Mesenchymal stem cell (in vitro differentiated cells and primary cell): ENCODE measurements around the gene AGBL5.

Experiments used
- DNase-seq: peaks from one replicate; pipeline ENCODE4 v3.0.0-alpha.2; 2013
- H2AFZ ChIP-seq: one replicate; pipeline ENCODE4 v1.6.1; 2013; ENCODE audit warnings: low read depth, mild to moderate bottlenecking, control low read depth, inconsistent platforms, low read length, moderate library complexity
- H2AK5ac ChIP-seq: 2 replicates; pipeline ENCODE4 v1.6.1; 2013; ENCODE audit warnings: low read length, moderate library complexity, mild to moderate bottlenecking, inconsistent platforms; ENCODE audit not compliant: severe bottlenecking
- H2BK120ac ChIP-seq: one replicate; pipeline ENCODE4 v1.6.1; 2013; ENCODE audit warnings: low read depth, mild to moderate bottlenecking, inconsistent platforms, low read length, moderate library complexity
- H2BK12ac ChIP-seq, 2 experiments: one replicate each; pipeline ENCODE4 v1.6.1; 2013; ENCODE audit warnings: inconsistent platforms in 2 of 2, low read length in 2 of 2, mild to moderate bottlenecking in 2 of 2, moderate library complexity in 2 of 2, control low read depth in 1 of 2
- H2BK15ac ChIP-seq: one replicate; pipeline ENCODE4 v1.6.1; 2013; ENCODE audit warnings: mild to moderate bottlenecking, low read depth, inconsistent platforms; ENCODE audit not compliant: poor library complexity, severe bottlenecking
- H2BK5ac ChIP-seq: 2 replicates; pipeline ENCODE4 v1.6.1; 2013; ENCODE audit warnings: low read depth, mild to moderate bottlenecking, low read length, control low read depth, inconsistent platforms; ENCODE audit not compliant: poor library complexity, severe bottlenecking
- H3K14ac ChIP-seq, 2 experiments: one replicate each; pipeline ENCODE4 v1.6.1; 2013; ENCODE audit warnings: inconsistent platforms in 2 of 2, low read length in 2 of 2, control low read depth in 1 of 2, mild to moderate bottlenecking in 1 of 2, moderate library complexity in 1 of 2
- H3K18ac ChIP-seq, 2 experiments: one replicate each; pipeline ENCODE4 v1.6.1; 2013; ENCODE audit warnings: inconsistent platforms in 2 of 2, low read length in 2 of 2, control low read depth in 1 of 2, low read depth in 1 of 2, mild to moderate bottlenecking in 1 of 2
- H3K23ac ChIP-seq, 2 experiments: one replicate each; pipeline ENCODE4 v1.6.1; 2013; ENCODE audit warnings: inconsistent platforms in 2 of 2, low read length in 2 of 2, mild to moderate bottlenecking in 2 of 2, moderate library complexity in 2 of 2, control low read depth in 1 of 2
- H3K27ac ChIP-seq: 2 replicates; pipeline ENCODE4 v1.5.1; 2013; ENCODE audit warnings: mild to moderate bottlenecking, moderate library complexity, low read length, control low read depth, inconsistent platforms; ENCODE audit not compliant: poor library complexity, severe bottlenecking
- H3K27me3 ChIP-seq, 2 experiments: 2 replicates each; pipeline versions ENCODE4 v1.6.1 to v1.7.0; 2013; ENCODE audit warnings: low read length in 2 of 2, mild to moderate bottlenecking in 2 of 2, moderate library complexity in 2 of 2, control low read depth in 1 of 2, inconsistent platforms in 1 of 2; ENCODE audit not compliant: control insufficient read depth in 1 of 2, insufficient read depth in 1 of 2
- H3K36me3 ChIP-seq, 2 experiments: 2 replicates each; pipeline versions ENCODE4 v1.6.1 to v1.7.0; 2013; ENCODE audit warnings: low read length in 2 of 2, control low read depth in 1 of 2, inconsistent platforms in 1 of 2, low read depth in 1 of 2, mild to moderate bottlenecking in 1 of 2; ENCODE audit not compliant: insufficient read depth in 2 of 2, control insufficient read depth in 1 of 2
- H3K4ac ChIP-seq, 2 experiments: one replicate each; pipeline ENCODE4 v1.6.1; 2013; ENCODE audit warnings: inconsistent platforms in 2 of 2, low read length in 2 of 2, mild to moderate bottlenecking in 2 of 2, moderate library complexity in 2 of 2, control low read depth in 1 of 2, low read depth in 1 of 2
- H3K4me1 ChIP-seq: 2 replicates; pipeline ENCODE4 v1.6.1; 2013; ENCODE audit warnings: low read depth, low read length, control low read depth; ENCODE audit not compliant: control insufficient read depth, insufficient read depth
- H3K4me2 ChIP-seq: 2 replicates; pipeline ENCODE4 v1.6.1; 2013; ENCODE audit warnings: low read length, mild to moderate bottlenecking, inconsistent platforms; ENCODE audit not compliant: poor library complexity, severe bottlenecking
- H3K4me3 ChIP-seq, 2 experiments: 2 replicates each; pipeline versions ENCODE4 v1.5.1 to v1.7.0; 2013; ENCODE audit warnings: low read length in 2 of 2, mild to moderate bottlenecking in 2 of 2, control low read depth in 1 of 2, low read depth in 1 of 2; ENCODE audit not compliant: insufficient read depth in 1 of 2
- H3K79me1 ChIP-seq: replicated peaks from 2 replicates; pipeline ENCODE4 v1.6.1; 2013; ENCODE audit warnings: mild to moderate bottlenecking, control low read depth, low read length, inconsistent platforms; ENCODE audit not compliant: poor library complexity, severe bottlenecking
- H3K9ac ChIP-seq: 2 replicates; pipeline ENCODE4 v1.7.0; 2013; ENCODE audit warnings: mild to moderate bottlenecking, low read length, moderate library complexity
- H3K9me3 ChIP-seq: 2 replicates; pipeline ENCODE4 v1.7.0; 2013; ENCODE audit warnings: mild to moderate bottlenecking, low read length; ENCODE audit not compliant: control insufficient read depth
- H4K8ac ChIP-seq: one replicate; pipeline ENCODE4 v1.6.1; 2013; ENCODE audit warnings: inconsistent platforms, mild to moderate bottlenecking, low read length, moderate library complexity
- H4K91ac ChIP-seq: one replicate; pipeline ENCODE4 v1.6.1; 2013; ENCODE audit warnings: mild to moderate bottlenecking, low read length, inconsistent platforms
- WGBS: methylation state at CpG from one replicate; pipeline ENCODE4 v1.1.7; 2013; ENCODE audit warnings: mixed read lengths; 5-methylcytosine and 5-hydroxymethylcytosine counted together

The AGBL5 gene

DNA sequence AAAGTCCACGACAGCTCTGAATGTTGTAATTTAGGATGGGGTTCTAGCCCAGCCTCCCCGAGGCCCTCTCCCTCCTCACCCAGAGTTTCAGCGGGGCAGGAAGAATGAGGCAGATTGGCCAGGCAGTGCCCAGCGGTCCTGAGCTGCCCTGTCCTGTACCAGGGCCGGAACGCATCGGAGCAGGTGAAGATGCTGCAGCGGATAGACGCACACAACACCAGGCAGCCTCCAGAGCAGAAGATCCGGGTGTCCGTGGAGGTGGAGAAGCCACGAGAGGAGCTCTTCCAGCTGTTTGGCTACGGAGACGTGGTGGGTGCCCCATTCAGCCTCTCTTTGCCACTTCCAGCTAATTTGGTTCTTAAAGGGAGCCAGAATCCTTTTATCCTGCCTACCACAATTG is 45.9 kb downstream of the AGBL5 start:
- Histone ChIP-seq H4K8ac (no peak overlapping the region), H2BK15ac (no peak overlapping the region), H2BK12ac (no peak overlapping the region), H3K4me2 (no peak overlapping the region), H4K91ac (no peak overlapping the region), H3K9ac (no peak overlapping the region), H2AK5ac (no peak overlapping the region), H2BK120ac (no peak overlapping the region), H3K18ac (no peak overlapping the region), H3K4ac (no peak overlapping the region), H3K27me3 (peaks cover 6 to 24% of the 10 kb centered on the region in 2 experiments), H3K27ac (no peak overlapping the region), H3K36me3 (no peaks in the 10 kb centered on the region), H2AFZ (no peak overlapping the region), H3K79me1 (no peaks in the 10 kb centered on the region), H3K4me3 (no peak overlapping the region), H3K23ac (no peak overlapping the region), H2BK5ac (no peak overlapping the region), H3K9me3 (no peaks in the 10 kb centered on the region), H3K14ac (no peak overlapping the region), H3K4me1 (peaks cover 20% of the 10 kb centered on the region)
- WGBS, result 91% methylated on average over 14 of the region's 14 CpGs
- no peak for DNase-seq

DNA sequence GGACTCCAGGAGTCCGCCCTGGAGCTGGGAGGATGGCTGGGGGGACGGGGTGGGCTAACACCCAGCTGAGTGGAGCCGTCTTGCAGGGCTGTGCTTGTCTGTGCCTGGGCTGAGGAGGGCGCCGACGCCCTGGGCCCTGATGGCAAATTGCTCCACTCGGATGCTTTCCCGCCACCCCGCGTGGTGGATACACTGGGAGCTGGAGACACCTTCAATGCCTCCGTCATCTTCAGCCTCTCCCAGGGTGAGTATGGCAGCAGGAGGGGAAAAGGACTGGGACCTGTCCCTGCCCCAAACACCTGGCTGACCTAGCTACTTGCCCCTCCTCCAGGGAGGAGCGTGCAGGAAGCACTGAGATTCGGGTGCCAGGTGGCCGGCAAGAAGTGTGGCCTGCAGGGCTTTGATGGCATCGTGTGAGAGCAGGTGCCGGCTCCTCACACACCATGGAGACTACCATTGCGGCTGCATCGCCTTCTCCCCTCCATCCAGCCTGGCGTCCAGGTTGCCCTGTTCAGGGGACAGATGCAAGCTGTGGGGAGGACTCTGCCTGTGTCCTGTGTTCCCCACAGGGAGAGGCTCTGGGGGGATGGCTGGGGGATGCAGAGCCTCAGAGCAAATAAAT is 48.0 kb downstream of the AGBL5 start:
- Histone ChIP-seq H3K4me3 (no peak overlapping the region), H2AK5ac (no peak overlapping the region), H3K9ac (no peak overlapping the region), H3K27ac (no peak overlapping the region), H3K18ac (no peak overlapping the region), H4K8ac (no peak overlapping the region), H3K79me1 (no peaks in the 10 kb centered on the region), H4K91ac (no peak overlapping the region), H2BK5ac (no peak overlapping the region), H2AFZ (no peak overlapping the region), H3K4ac (no peak overlapping the region), H3K36me3 (no peaks in the 10 kb centered on the region), H3K27me3 (peaks cover 9 to 38% of the 10 kb centered on the region in 2 experiments), H2BK120ac (no peak overlapping the region), H2BK12ac (no peak overlapping the region), H2BK15ac (no peak overlapping the region), H3K23ac (no peak overlapping the region), H3K9me3 (no peaks in the 10 kb centered on the region), H3K4me1 (peaks cover 7% of the 10 kb centered on the region), H3K14ac (peak overlapping the region in 1 of 2 experiments; percentile 23), H3K4me2 (no peak overlapping the region)
- no peak for DNase-seq
- 85% methylated on average over 16 of the region's 19 CpGs for WGBS

DNA sequence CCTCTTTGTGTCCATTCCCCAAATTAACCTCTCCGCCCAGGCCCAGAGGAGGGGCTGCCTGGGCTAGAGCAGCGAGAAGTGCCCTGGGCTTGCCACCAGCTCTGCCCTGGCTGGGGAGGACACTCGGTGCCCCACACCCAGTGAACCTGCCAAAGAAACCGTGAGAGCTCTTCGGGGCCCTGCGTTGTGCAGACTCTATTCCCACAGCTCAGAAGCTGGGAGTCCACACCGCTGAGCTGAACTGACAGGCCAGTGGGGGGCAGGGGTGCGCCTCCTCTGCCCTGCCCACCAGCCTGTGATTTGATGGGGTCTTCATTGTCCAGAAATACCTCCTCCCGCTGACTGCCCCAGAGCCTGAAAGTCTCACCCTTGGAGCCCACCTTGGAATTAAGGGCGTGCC is 48.6 kb downstream of the AGBL5 start:
- Histone ChIP-seq H3K18ac (no peak overlapping the region), H2BK120ac (no peak overlapping the region), H3K14ac (no peak overlapping the region), H4K8ac (no peak overlapping the region), H4K91ac (no peak overlapping the region), H3K27ac (no peak overlapping the region), H3K9me3 (no peaks in the 10 kb centered on the region), H3K4me2 (no peak overlapping the region), H2BK15ac (no peak overlapping the region), H3K27me3 (peaks cover 9 to 41% of the 10 kb centered on the region in 2 experiments), H3K79me1 (no peaks in the 10 kb centered on the region), H3K36me3 (no peaks in the 10 kb centered on the region), H3K4me3 (no peak overlapping the region), H2BK5ac (no peak overlapping the region), H3K4ac (no peak overlapping the region), H2AK5ac (no peak overlapping the region), H2BK12ac (no peak overlapping the region), H3K4me1 (peaks cover 7% of the 10 kb centered on the region), H3K23ac (no peak overlapping the region), H3K9ac (no peak overlapping the region), H2AFZ (no peak overlapping the region)
- DNase-seq, result no peak
- WGBS, result 76% methylated on average over 10 of the region's 10 CpGs

DNA sequence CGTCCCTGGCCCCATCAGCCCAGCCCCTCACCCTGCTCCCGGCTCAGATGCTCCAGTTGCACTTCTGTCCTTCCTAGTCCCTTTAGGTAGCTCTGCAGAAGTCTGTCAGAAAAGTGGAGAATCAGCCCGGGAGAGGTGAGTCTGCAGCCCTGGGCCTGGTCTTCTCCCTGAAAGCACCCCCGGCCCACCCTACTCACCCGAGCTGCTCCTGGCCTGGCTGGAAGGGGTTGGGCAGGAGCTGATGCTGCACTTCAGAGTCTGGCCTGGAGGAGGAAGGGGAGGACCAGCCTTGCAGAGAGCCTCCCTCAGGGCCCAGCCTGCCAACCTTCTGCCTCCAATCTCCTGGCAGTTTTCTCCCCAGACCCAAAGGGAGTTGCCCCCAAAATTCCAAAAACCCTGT is 50.9 kb downstream of the AGBL5 start:
- Histone ChIP-seq H2BK12ac (no peak overlapping the region), H3K27me3 (peaks cover 12 to 55% of the 10 kb centered on the region in 2 experiments), H3K36me3 (no peaks in the 10 kb centered on the region), H3K4me3 (peak overlapping the region in 1 of 2 experiments; percentile 12), H3K4me1 (peaks cover 3% of the 10 kb centered on the region), H2BK120ac (no peak overlapping the region), H3K9ac (no peak overlapping the region), H3K23ac (no peak overlapping the region), H3K27ac (no peak overlapping the region), H3K4ac (no peak overlapping the region), H3K18ac (no peak overlapping the region), H2AFZ (no peak overlapping the region), H3K14ac (no peak overlapping the region), H4K91ac (no peak overlapping the region), H3K79me1 (no peaks in the 10 kb centered on the region), H3K9me3 (no peaks in the 10 kb centered on the region), H2BK15ac (no peak overlapping the region), H2BK5ac (no peak overlapping the region), H2AK5ac (no peak overlapping the region), H3K4me2 (no peak overlapping the region), H4K8ac (no peak overlapping the region)
- DNase-seq, result no peak
- 90% methylated on average over 5 of the region's 5 CpGs for WGBS
